ENCODE results near the gene NXPH4.

NXPH4 gene

DNA sequence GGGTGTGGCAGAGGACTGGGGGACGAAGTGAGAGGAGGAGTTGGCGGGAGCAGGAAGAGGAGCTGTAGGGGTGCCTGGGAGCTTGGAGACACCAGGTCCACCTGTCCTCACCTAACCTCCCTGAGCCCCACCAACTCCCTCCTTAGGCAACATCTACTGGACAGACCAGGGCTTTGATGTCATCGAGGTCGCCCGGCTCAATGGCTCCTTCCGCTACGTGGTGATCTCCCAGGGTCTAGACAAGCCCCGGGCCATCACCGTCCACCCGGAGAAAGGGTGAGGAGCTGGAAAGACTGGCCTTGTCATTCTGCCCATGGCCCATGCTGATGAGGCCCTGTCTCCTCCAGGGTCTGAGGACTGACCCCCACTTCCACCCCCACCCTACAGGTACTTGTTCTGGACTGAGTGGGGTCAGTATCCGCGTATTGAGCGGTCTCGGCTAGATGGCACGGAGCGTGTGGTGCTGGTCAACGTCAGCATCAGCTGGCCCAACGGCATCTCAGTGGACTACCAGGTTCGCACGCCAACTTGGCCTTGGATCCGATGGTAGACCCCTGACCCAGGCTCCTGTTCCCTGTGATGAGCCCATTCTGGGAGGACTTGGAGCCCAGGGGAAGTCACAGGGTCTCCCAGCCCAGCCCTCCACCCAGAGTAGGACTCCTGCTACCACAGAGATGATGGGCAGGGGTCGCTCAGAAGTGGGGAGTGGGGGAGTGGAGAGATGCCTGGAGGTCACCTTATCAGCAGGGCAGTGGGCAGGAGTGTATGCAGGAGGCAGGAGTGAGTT is 32.5 kb upstream of the NXPH4 start:
- DNase-seq, result no peak

DNA sequence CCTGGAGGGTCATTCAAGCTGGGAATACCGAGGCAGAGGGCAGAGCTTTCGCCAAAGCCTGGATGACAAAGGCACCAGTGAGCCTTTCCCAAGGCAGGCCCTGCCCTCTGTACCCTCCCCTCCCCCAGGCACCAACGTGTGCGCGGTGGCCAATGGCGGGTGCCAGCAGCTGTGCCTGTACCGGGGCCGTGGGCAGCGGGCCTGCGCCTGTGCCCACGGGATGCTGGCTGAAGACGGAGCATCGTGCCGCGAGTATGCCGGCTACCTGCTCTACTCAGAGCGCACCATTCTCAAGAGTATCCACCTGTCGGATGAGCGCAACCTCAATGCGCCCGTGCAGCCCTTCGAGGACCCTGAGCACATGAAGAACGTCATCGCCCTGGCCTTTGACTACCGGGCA is 31.2 kb upstream of the NXPH4 start:
- no peak for DNase-seq

DNA sequence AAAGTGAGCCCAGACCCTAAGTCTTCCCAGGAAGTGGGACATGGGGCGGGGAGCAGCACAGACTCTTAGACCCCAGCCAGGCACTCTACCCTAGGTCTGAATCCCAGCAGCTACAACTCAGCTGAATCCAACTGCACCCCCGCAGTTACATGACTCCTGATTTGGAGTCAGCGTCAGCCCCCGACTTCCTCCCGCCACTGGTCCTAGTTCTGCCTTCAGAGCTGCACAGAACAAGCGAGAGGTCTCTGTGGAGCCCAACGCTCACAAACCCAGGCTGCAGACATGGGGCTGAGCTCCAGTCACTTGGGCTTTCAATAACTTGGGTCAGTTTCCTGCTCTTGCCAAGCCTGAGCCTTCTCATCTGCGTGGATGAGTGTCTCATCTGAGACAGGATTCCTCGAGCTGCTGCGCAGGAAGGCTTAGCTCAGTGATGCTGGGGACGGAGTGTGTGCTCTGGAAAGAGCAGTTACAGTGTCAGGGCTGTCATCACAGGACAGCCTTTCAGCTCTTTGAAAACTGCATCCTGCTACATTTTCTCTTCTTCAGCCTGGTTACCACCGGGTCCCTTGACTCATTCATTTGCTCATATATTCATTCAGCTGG is 30.6 kb upstream of the NXPH4 start:
- DNase-seq, result no peak

DNA sequence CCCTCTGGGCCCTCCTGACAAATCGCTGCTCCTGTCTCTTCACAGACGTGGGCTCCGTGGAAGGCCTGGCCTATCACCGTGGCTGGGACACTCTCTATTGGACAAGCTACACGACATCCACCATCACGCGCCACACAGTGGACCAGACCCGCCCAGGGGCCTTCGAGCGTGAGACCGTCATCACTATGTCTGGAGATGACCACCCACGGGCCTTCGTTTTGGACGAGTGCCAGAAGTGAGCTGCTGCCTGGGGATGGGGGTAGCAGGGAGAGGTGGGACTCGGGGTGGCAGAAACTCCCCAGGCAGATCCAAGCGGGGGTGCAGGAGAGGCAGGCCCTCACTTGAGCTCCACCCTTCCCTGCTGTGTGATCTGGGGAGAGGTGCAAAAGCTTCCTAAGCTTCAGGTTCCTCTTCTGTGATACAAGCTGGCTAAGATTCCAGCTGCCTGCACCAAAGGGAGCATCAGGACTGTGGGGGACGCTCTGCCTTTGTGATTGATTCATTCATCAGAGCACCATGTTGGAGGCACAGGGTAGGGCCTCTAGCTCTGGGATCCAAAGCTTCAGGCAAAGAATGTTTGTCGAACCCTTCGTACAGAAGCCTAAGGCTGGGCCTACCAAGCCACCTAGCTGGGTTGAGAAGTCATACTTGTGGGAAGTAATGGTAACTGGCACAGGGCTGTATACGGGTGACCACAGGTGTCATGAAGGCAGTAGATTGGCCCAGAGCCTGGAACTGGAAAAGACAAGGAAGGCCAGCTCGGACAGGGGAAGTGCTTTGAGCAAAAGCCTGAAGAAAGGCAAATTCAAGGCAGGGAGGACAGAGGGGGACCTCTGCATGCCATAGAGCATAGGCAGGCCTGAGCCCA is 29.1 kb upstream of the NXPH4 start:
- no peak for DNase-seq

DNA sequence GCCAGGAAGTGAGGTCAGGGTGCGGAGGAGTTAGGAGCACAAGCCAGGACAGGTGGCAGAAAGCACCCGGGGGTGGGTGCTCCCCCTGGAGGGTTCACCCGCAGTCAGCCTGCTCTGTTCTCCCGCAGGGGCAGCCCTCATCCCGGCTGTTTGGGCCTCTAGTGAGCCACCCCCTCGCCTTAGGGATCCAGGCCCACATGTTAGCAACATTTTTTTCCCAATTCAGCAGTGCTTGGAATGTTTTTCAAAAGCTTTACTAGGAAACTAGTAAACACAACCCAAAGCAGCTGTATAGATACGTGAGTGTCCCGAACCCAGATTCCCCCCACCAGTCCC is 28.5 kb upstream of the NXPH4 start:
- no peak for DNase-seq

DNA sequence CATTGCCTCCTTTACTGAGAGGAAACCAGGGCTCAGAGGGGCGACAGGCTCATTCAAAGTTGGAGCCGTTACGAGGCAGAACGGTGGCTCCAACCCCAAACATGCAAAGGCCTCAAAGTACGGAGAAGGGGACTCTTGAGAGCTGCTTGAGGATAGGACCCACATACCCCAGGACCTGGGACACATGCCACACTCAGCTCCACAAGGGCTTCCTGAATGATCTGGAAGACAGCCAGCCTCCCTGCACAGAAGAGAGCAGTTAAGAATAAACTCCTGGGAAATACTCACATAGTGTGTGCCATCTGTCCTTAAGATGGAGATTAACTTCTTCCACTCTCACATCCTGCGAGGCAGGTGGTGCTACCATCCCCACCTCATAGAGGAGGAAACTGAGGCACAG is 26.6 kb upstream of the NXPH4 start:
- DNase-seq, result peak; percentile 15

DNA sequence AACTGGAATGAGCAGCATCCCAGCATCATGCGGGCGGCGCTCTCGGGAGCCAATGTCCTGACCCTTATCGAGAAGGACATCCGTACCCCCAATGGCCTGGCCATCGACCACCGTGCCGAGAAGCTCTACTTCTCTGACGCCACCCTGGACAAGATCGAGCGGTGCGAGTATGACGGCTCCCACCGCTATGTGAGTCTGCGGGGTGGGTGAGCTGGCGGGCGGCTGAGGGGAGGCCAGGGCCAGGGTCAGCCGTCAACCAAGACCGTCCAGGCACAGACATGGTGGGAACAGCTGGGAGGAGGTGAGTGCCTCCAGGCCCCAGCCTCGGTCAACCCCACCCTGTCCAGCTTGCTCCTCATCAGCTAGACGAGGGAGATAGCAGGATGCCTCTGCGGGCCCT is 25.8 kb upstream of the NXPH4 start:
- DNase-seq, result no peak

DNA sequence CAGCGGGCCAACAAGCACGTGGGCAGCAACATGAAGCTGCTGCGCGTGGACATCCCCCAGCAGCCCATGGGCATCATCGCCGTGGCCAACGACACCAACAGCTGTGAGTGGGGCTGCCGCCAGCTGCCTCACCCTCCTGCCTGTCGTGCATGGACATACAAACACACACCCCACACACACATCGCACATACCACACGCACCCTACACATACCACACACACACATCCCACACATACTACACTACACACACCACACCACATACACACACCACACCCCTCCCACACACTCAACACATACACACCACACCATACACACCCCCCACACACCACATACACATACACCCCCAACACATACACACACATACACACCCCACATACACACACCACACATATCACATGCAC is 25.2 kb upstream of the NXPH4 start:
- no peak for DNase-seq

DNA sequence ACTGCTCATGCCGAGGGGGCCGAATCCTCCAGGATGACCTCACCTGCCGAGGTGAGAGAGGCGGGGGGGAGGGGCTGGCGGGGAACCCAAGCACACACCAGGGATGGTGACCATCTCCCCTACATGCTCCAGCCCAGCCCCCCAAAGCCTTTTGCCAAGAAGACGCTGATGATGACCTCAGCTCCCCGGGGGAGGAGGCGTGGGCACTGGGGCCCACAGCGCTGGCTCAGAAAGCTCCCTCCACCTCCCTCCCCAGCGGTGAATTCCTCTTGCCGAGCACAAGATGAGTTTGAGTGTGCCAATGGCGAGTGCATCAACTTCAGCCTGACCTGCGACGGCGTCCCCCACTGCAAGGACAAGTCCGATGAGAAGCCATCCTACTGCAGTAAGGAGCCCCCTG is 23.7 kb upstream of the NXPH4 start:
- DNase-seq, result no peak

DNA sequence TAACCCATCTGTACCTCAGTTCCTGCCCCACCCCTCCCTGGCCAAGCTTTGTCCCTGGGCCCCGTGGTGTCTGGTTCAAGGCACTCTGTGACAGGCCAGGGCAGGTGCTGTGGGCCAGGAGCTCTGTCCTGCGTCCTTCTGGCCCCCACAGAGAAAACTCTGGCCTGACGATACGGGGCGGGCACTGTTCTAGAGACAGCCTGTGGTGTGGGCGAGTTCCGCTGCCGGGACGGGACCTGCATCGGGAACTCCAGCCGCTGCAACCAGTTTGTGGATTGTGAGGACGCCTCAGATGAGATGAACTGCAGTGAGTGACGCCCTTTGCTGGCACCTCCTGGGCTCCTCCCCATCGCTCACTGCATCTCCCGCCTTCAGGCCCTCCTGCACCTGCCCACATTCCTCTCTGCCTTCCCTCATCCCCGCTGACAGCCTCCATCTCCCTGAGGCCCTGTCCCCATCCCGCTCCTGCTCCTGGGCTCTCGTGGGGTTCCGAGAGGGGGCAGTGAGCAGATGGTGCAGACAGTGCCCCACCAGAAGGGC is 22.8 kb upstream of the NXPH4 start:
- DNase-seq, result no peak

DNA sequence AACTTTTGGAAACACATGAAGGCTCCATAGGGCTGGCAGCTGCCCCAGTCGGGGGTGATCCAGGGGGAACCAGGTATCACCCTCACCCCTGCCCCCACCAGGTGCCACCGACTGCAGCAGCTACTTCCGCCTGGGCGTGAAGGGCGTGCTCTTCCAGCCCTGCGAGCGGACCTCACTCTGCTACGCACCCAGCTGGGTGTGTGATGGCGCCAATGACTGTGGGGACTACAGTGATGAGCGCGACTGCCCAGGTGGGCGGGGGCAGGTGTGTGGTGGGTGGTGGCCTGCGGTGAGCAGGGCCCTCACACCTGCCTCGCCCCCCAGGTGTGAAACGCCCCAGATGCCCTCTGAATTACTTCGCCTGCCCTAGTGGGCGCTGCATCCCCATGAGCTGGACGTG is 22.3 kb upstream of the NXPH4 start:
- no peak for DNase-seq

DNA sequence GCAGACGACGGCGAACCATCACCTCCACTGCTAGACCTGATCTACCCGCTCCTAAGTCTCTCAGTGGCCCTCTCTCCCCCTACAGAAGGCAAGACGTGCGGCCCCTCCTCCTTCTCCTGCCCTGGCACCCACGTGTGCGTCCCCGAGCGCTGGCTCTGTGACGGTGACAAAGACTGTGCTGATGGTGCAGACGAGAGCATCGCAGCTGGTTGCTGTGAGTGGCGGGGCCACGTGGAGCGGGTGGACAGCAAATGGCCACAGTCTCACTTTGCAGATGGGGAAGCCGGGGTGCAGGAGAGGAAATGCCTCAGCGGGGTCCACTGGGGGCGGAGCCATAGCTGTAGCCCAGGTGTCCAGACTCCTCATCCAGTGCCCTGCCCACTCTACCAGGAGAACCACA is 21.4 kb upstream of the NXPH4 start:
- DNase-seq, result no peak

DNA sequence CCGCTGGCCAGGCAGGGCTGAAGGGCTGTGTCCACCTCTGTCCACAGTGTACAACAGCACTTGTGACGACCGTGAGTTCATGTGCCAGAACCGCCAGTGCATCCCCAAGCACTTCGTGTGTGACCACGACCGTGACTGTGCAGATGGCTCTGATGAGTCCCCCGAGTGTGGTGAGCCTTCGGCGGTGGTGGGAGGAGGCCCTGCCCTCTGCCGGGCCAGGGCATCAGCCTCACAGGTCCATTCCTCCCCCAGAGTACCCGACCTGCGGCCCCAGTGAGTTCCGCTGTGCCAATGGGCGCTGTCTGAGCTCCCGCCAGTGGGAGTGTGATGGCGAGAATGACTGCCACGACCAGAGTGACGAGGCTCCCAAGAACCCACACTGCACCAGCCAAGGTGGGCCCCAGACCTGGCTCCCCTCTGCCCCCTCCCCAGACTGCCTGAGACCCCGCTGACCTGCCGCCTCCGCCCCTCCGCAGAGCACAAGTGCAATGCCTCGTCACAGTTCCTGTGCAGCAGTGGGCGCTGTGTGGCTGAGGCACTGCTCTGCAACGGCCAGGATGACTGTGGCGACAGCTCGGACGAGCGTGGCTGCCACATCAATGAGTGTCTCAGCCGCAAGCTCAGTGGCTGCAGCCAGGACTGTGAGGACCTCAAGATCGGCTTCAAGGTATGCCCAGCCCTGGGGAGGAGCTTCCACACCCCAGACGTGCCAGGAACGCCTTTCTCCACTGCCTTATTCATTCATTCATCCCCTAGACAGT is 20.8 kb upstream of the NXPH4 start:
- no peak for DNase-seq

DNA sequence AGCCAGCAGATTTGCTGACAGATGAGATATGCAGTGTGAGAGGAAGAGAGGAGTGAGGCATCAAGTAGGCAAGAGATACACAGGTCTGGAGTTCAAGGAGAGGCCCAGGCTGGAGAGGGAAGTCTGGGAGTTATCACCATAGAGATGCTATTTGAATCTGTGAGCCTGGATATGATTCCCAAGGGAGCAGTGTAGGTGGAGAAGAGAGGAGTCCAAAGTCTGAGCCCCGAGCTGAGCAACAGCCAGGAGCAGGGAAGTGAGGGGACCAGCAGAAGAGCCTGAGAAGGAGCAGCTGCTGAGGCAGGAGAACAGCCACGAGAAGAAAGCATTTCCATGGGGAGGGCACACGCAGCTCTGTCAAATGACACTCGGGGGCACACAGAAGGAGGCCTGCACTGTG is 20.2 kb upstream of the NXPH4 start:
- DNase-seq, result no peak

DNA sequence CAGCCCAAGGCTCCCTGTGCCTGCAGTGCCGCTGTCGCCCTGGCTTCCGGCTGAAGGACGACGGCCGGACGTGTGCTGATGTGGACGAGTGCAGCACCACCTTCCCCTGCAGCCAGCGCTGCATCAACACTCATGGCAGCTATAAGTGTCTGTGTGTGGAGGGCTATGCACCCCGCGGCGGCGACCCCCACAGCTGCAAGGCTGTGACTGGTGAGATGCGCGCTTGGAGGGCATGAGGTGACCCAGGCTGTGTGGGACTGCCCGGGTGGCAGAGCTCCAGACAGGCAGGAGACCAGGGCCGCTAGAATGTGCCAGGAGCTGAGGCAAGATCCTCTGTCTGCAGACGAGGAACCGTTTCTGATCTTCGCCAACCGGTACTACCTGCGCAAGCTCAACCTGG is 19.6 kb upstream of the NXPH4 start:
- DNase-seq, result no peak

DNA sequence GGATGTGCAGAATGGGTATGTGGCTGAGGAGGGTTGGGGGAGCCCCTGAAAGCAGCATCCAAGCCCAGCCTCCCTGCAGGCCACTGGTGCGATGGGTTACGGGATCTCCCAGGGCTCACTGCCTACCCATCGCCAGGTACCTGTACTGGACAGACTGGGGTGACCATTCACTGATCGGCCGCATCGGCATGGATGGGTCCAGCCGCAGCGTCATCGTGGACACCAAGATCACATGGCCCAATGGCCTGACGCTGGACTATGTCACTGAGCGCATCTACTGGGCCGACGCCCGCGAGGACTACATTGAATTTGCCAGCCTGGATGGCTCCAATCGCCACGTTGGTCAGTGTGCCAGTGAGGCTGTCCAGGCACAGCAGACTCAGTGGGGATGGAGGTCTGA is 18.3 kb upstream of the NXPH4 start:
- DNase-seq, result no peak

DNA sequence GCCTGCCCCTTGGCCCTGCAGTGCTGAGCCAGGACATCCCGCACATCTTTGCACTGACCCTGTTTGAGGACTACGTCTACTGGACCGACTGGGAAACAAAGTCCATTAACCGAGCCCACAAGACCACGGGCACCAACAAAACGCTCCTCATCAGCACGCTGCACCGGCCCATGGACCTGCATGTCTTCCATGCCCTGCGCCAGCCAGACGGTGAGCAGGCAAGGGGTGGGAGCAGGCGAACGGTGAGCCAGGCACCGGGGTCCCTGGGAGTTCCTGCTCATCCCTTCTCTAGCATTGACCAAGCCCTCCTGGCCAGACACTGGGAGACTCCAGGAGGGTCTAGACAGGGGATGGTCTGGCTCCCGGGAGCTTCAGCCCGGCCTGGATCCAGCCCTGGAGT is 17.4 kb upstream of the NXPH4 start:
- no peak for DNase-seq

DNA sequence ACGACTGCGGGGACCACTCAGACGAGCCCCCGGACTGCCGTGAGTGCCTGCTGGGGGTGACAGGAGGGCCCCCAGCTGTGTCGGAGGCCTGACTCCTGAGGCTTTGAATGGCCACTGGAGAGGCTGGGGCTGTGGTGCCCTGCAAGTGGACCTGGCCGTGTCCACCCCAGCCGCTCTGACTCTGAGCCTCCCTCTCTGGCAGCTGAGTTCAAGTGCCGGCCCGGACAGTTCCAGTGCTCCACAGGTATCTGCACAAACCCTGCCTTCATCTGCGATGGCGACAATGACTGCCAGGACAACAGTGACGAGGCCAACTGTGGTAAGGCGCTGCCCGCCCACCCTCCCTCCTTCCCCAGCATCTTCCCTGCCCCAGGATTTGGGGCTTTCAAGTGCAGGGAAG is 16.1 kb upstream of the NXPH4 start:
- no peak for DNase-seq

DNA sequence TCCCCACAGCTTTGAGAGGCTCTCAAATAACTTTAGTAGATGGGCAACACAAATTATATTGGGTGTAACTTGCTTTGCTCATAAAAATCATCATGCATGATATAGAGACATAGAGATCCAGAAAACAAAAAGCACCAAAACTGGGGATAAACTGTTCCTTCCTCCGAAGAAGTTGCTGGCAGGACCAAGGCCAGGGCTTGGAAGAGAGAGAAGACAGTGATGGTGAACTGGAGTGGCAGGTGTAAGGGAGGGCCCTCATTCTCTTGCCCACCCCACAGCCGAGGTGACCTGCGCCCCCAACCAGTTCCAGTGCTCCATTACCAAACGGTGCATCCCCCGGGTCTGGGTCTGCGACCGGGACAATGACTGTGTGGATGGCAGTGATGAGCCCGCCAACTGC is 15.4 kb upstream of the NXPH4 start:
- DNase-seq, result no peak

DNA sequence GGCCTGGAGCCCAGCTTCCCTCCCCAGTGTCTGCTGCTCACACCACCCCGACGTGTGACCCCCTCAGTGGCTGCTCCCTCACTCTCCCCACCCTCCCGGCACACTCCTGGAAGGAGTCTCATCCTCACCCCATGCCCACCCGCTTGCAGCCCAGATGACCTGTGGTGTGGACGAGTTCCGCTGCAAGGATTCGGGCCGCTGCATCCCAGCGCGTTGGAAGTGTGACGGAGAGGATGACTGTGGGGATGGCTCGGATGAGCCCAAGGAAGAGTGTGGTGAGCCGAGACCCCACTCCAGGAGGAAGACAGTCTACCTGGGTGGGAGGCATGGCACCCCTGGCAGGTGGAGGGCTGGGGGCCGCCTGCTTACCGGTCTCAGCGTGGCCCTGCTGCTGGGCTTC is 15.0 kb upstream of the NXPH4 start:
- no peak for DNase-seq

DNA sequence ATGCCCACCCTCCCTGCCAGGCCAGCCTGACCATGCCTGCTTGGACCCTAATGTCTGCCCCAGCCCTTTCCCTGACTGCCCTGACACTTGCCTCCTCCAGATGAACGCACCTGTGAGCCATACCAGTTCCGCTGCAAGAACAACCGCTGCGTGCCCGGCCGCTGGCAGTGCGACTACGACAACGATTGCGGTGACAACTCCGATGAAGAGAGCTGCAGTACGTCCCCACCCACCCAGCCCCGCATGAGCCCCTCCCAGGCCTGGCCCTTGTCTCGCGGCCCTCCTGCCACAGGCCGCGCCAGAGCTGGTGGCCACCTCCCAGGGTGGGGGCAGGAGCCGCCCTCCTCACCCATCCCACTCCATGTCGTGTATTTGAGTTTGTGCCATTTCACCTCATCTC is 14.3 kb upstream of the NXPH4 start:
- no peak for DNase-seq

DNA sequence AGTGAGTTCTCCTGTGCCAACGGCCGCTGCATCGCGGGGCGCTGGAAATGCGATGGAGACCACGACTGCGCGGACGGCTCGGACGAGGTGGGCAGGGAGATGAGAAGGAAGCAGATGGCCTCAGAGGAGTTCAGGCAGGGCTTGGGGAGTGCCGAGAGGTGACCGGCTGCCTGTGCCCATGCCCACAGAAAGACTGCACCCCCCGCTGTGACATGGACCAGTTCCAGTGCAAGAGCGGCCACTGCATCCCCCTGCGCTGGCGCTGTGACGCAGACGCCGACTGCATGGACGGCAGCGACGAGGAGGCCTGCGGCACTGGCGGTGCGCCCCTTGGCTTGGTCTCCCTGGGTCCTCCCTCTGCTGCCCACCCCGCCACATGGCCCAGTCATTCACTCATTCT is 13.4 kb upstream of the NXPH4 start:
- no peak for DNase-seq

DNA sequence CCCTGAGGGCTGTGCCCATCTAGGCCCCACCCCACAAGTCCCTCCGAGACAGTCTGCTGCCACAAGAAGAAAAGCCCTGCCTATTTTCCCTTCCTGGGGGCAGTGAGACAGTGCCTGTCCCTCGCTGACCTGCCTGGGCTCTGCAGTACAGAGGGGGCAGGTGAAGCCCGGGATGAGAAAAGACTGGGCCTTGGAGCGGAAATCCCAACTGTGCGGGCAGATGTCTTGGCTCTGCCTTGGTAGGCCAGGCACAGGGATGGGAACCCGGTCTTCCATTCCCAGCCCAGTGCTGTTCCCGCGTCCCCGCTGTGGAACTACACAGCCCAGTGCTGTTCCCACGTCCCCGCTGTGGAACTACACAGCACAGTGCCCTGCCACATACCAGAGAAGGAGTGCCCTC is 12.8 kb upstream of the NXPH4 start:
- DNase-seq, result no peak
